ENCODE data around the gene KCNK15. TPM values are rescaled to one million over a fixed set of nuclear protein-coding genes. Genes with fewer than 3 reads are reported as not detected.

The KCNK15 gene
- total RNA-seq, 4 donors from 2014 or later: 0.13 to 2.5 (median 0.23) TPM; not detected in 1

DNA sequence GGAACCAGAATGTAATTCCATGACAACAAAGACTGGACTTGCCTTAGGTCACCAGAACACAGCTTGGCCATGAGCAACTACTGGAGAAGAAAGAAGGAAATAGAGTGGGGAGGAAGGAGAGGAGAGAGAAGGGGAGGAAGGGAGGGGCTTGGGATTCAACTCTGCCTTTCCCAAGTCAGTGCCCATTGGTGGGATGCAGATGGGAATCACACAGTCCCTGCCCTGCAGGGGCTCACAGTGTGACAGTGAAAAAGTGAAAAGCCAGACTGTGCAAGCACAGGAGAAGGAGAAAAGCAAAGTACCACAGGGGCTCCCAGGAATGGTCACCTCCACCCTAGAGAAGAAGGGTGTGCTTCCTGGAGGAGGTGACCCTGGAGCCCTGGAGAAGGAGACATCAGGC lies 50.6 kb downstream of the KCNK15 start:
- Histone ChIP-seq H3K4me3 (no peak overlapping the region), H3K27ac (no peak overlapping the region), H3K27me3 (peaks cover 0 to 30% (median 0%) of the 10 kb centered on the region in 4 donors), H3K4me1 (no peaks in the 10 kb centered on the region), H3K36me3 (no peaks in the 10 kb centered on the region), H3K9me3 (no peaks in the 10 kb centered on the region)
- TF ChIP-seq, protein P1, sequence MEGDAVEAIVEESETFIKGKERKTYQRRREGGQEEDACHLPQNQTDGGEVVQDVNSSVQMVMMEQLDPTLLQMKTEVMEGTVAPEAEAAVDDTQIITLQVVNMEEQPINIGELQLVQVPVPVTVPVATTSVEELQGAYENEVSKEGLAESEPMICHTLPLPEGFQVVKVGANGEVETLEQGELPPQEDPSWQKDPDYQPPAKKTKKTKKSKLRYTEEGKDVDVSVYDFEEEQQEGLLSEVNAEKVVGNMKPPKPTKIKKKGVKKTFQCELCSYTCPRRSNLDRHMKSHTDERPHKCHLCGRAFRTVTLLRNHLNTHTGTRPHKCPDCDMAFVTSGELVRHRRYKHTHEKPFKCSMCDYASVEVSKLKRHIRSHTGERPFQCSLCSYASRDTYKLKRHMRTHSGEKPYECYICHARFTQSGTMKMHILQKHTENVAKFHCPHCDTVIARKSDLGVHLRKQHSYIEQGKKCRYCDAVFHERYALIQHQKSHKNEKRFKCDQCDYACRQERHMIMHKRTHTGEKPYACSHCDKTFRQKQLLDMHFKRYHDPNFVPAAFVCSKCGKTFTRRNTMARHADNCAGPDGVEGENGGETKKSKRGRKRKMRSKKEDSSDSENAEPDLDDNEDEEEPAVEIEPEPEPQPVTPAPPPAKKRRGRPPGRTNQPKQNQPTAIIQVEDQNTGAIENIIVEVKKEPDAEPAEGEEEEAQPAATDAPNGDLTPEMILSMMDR (IDR thresholded peaks at IDR 0.05): no peak
- no peak for TF ChIP-seq POLR2A (IDR thresholded peaks at IDR 0.05)
- intact Hi-C loops (cut with DNase I): no loop called here
- DNase-seq: no peak

DNA sequence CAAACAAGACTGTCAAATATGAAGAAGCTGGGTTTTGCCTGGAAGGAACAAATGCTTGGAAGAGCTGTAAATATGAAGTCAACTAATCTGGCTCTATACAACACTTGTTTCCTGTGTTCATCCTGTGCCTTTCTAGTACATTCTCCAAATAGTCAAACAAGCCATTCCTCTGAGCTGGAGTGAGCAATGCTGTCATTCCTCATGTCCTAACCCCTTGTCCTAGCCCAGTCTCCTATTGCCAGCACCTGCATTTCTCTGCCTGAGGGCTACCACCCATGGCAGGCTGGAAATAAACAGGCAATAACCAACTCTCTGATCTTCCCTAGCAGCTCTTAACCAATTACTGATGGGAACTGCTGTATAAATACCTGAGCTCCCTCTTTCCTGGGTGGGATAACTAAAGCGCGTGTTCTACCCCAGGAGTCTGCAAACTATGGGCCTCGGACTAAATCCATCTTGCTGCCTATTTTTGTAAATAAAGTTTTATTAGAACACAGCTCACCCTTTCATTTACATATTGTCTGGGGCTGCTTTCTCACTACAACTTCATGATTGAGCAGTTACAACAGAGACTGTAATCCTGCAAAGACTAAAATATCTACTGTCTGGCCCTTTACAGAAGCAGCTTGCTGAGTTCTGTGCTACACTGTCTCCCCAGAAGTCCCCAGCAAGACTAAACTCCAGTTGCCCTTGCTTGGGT lies 51.2 kb downstream of the KCNK15 start:
- Histone ChIP-seq H3K27me3 (peaks cover 0 to 30% (median 0%) of the 10 kb centered on the region in 4 donors), H3K36me3 (no peaks in the 10 kb centered on the region), H3K27ac (no peak overlapping the region), H3K4me1 (no peaks in the 10 kb centered on the region), H3K4me3 (no peak overlapping the region), H3K9me3 (no peaks in the 10 kb centered on the region)
- intact Hi-C loops (cut with DNase I): no loop called here
- TF ChIP-seq, protein P1 (IDR thresholded peaks at IDR 0.05): no peak
- no peak for TF ChIP-seq POLR2A (IDR thresholded peaks at IDR 0.05)
- DNase-seq: no peak
- 90% methylated on average over 3 of the region's 3 CpGs for WGBS, 2 donors

DNA sequence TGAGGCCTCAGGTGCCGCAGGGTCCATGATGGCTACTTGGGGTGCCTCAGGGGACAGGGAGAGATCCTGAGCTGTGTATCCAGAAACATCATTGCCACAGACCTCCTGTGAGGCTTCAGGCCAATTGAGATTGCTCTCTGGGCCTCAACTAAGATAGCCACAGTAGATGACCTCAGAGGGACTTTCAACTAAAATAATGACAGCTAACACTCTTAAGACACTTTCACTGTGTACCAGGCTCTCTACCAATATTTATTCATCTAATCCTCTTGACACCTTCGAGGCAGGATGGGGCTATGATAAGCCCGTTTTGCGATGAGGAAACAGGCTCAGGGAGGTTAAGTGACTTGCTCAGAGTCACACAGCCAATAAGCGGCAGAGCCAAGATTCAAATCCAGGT lies 54.0 kb downstream of the KCNK15 start:
- Histone ChIP-seq H3K36me3 (no peaks in the 10 kb centered on the region), H3K27me3 (peaks cover 0 to 58% (median 0%) of the 10 kb centered on the region in 4 donors), H3K9me3 (no peaks in the 10 kb centered on the region), H3K27ac (no peak overlapping the region), H3K4me1 (no peaks in the 10 kb centered on the region), H3K4me3 (no peak overlapping the region)
- WGBS, 2 donors: 67 to 71% methylated on average over 4 to 5 of the region's 5 CpGs
- no peak for DNase-seq
- TF ChIP-seq POLR2A (IDR thresholded peaks at IDR 0.05): no peak
- TF ChIP-seq, protein P1 (IDR thresholded peaks at IDR 0.05): no peak
- intact Hi-C loops (cut with DNase I): no loop called here

DNA sequence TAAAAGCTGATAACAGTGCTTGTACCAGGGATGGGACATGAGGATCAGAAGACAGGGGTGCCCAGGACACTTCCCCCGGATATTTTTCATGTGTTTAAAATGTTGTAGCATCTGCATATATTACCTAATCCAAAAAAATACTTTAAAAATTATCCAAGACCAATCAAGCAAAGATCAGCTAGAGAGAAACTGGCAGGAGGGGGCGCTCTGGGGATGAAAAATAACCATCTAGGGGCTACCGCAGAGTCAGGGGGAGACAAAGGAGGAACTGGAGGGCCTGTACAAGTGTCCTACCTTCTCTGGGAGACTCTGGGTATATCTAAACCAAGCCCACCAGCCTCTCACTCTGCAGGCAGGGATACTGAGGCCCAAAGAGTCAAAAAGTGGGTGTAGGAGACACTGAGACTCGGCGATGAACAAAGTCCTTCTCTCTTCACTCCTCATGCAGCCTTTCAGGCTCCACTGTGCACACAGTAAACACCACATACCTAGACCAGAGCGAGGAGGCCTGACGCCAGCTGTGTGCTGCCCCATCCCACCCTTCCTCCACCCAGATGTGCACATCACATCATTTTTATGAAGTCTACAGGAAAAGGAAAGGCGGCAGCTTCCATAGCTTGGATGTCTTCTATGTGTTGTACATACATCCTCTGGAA lies 54.9 kb downstream of the KCNK15 start:
- H3K4me1 ChIP-seq: no peaks in the 10 kb centered on the region

More for the DNA sequence above, 54.9 kb downstream of the KCNK15 start:
- TF ChIP-seq, protein P1 (IDR thresholded peaks at IDR 0.05): no peak
- no peak for TF ChIP-seq POLR2A (IDR thresholded peaks at IDR 0.05)
- DNase-seq: no peak
- no peak overlapping the region for H3K4me3 ChIP-seq
- intact Hi-C loops (cut with DNase I): no loop called here
- no peaks in the 10 kb centered on the region for H3K36me3 ChIP-seq
- whole genome bisulfite sequencing, 2 donors: 64 to 70% methylated on average over 8 of the region's 8 CpGs
- H3K9me3 ChIP-seq: no peaks in the 10 kb centered on the region
- peaks cover 0 to 60% (median 0%) of the 10 kb centered on the region in 4 donors for H3K27me3 ChIP-seq
- H3K27ac ChIP-seq: no peak overlapping the region

Other genes starting within 250 kb of the KCNK15 start
- gene SERINC3, start 223.8 kb upstream of the KCNK15 start, total RNA-seq: 10 to 100 TPM; 41.7 to 83.9 (median 59.4) TPM
- 10 to 100 TPM; 11.0 to 80.1 (median 19.4) TPM for gene PKIG, start 163.3 kb upstream of the KCNK15 start, total RNA-seq
- 10 to 100 TPM in 2 of 4 donors, 1 to 10 TPM in 2; 3.8 to 31.7 (median 15.7) TPM for gene ADA, start 94.2 kb upstream of the KCNK15 start, total RNA-seq
- 10 to 100 TPM in 3 of 4 donors, 1 to 10 TPM in 1; 6.7 to 83.9 (median 31.0) TPM for gene CCN5, start 30.5 kb upstream of the KCNK15 start, total RNA-seq
- gene RIMS4, start 64.7 kb downstream of the KCNK15 start, total RNA-seq: 1 to 10 TPM in 1 of 4 donors, under 1 TPM in 1, not detected in 2; 0.32 to 1.7 TPM
- 100 to 1,000 TPM; 110 to 170 (median 133) TPM for gene YWHAB, start 139.8 kb downstream of the KCNK15 start, total RNA-seq
- 10 to 100 TPM in 1 of 4 donors, 1 to 10 TPM in 3; 5.9 to 18.5 (median 8.7) TPM for gene PABPC1L, start 164.2 kb downstream of the KCNK15 start, total RNA-seq
- 10 to 100 TPM; 11.4 to 19.5 (median 16.7) TPM for gene TOMM34, start 214.5 kb downstream of the KCNK15 start, total RNA-seq
- gene STK4, start 220.6 kb downstream of the KCNK15 start, total RNA-seq: 10 to 100 TPM; 14.6 to 29.8 (median 17.6) TPM